HepG2 (cell line): ENCODE data around the gene EXOSC6. TPM values are rescaled to one million over a fixed set of nuclear protein-coding genes. Genes with fewer than 3 reads are reported as not detected.

Experiments
- BORCS8-MEF2B ChIP-seq: sonication (generic); formaldehyde crosslinking; IDR thresholded peaks from 2 replicates; pipeline ENCODE4 v1.8.0; 2022; ENCODE audit warnings: mild to moderate bottlenecking, missing genetic modification reagents
- CC2D1A ChIP-seq: sonication (generic); formaldehyde crosslinking; IDR thresholded peaks from 2 replicates; pipeline ENCODE4 v1.8.1; 2023; ENCODE audit warnings: mild to moderate bottlenecking, missing genetic modification reagents
- DPF2 ChIP-seq: sonication (generic); formaldehyde crosslinking; IDR thresholded peaks from 2 replicates; pipeline ENCODE4 v1.4.0; 2020; ENCODE audit warnings: mild to moderate bottlenecking, low read depth, missing genetic modification reagents, borderline replicate concordance
- EED ChIP-seq: sonication (generic); formaldehyde crosslinking; IDR thresholded peaks from 2 replicates; pipeline ENCODE4 v1.5.0; 2020; ENCODE audit warnings: mild to moderate bottlenecking, missing genetic modification reagents
- FOSL1 ChIP-seq: sonication (generic); formaldehyde crosslinking; IDR thresholded peaks from 2 replicates; pipeline ENCODE4 v1.9.0; 2021; ENCODE audit warnings: missing genetic modification reagents, borderline replicate concordance
- GLI4 ChIP-seq: sonication (generic); formaldehyde crosslinking; IDR thresholded peaks from 2 replicates; pipeline ENCODE4 v1.5.1; 2020; ENCODE audit warnings: missing genetic modification reagents, mild to moderate bottlenecking, moderate library complexity, borderline replicate concordance
- GMEB2 ChIP-seq: IDR thresholded peaks from 2 replicates; pipeline ENCODE4 v1.6.1; 2016; ENCODE audit warnings: missing biosample characterization, missing genetic modification reagents, low read depth
- HIVEP1 ChIP-seq: sonication (generic); formaldehyde crosslinking; IDR thresholded peaks from 2 replicates; pipeline ENCODE4 v1.4.0; 2020; ENCODE audit warnings: mild to moderate bottlenecking, missing genetic modification reagents
- HOXA5 ChIP-seq: sonication (generic); formaldehyde crosslinking; IDR thresholded peaks from 2 replicates; pipeline ENCODE4 v1.4.0; 2020; ENCODE audit warnings: missing genetic modification reagents
- MTA1 ChIP-seq: sonication (generic); formaldehyde crosslinking; IDR thresholded peaks from 2 replicates; pipeline ENCODE4 v1.4.0; 2020; ENCODE audit warnings: missing genetic modification reagents, mild to moderate bottlenecking, borderline replicate concordance
- MYPOP ChIP-seq: sonication (generic); formaldehyde crosslinking; IDR thresholded peaks from 2 replicates; pipeline ENCODE4 v1.8.1; 2023; ENCODE audit warnings: mild to moderate bottlenecking, moderate library complexity, missing genetic modification reagents
- NR2F6 ChIP-seq, 2 experiments: IDR thresholded peaks; 2 replicates each; pipeline ENCODE4 v1.6.1; 2016; ENCODE audit warnings: antibody characterized with exemption in 1 of 2, mild to moderate bottlenecking in 1 of 2
- RBAK ChIP-seq: sonication (generic); formaldehyde crosslinking; IDR thresholded peaks from 2 replicates; pipeline ENCODE4 v1.5.1; 2020; ENCODE audit warnings: mild to moderate bottlenecking, missing genetic modification reagents
- RFX5 ChIP-seq: IDR thresholded peaks from 2 replicates; pipeline ENCODE4 v1.6.1; 2011; ENCODE audit warnings: low read depth, low read length, improper control_type of control experiment
- TEAD2 ChIP-seq: sonication (generic); formaldehyde crosslinking; IDR thresholded peaks from 2 replicates; pipeline ENCODE4 v1.9.0; 2021; ENCODE audit warnings: missing genetic modification reagents
- ZBTB42 ChIP-seq: sonication (generic); formaldehyde crosslinking; IDR thresholded peaks from 2 replicates; pipeline ENCODE4 v1.5.0; 2020; ENCODE audit warnings: mild to moderate bottlenecking, missing genetic modification reagents
- ZFP41 ChIP-seq: sonication (generic); formaldehyde crosslinking; IDR thresholded peaks from 2 replicates; pipeline ENCODE4 v1.4.0; 2020; ENCODE audit warnings: mild to moderate bottlenecking, missing genetic modification reagents, borderline replicate concordance
- ZIK1 ChIP-seq: sonication (generic); formaldehyde crosslinking; IDR thresholded peaks from 2 replicates; pipeline ENCODE4 v1.5.0; 2020; ENCODE audit warnings: mild to moderate bottlenecking, low read depth, missing genetic modification reagents, borderline replicate concordance
- ZNF232 ChIP-seq: sonication (generic); formaldehyde crosslinking; IDR thresholded peaks from 2 replicates; pipeline ENCODE4 v1.4.0; 2020; ENCODE audit warnings: missing genetic modification reagents, borderline replicate concordance
- ZNF343 ChIP-seq: sonication (generic); formaldehyde crosslinking; IDR thresholded peaks from 2 replicates; pipeline ENCODE4 v1.4.0; 2020; ENCODE audit warnings: mild to moderate bottlenecking, missing genetic modification reagents
- ZNF513 ChIP-seq: sonication (generic); formaldehyde crosslinking; conservative IDR thresholded peaks from 2 replicates; pipeline ENCODE4 v1.5.0; 2020; ENCODE audit warnings: missing genetic modification reagents
- ZNF530 ChIP-seq: sonication (generic); formaldehyde crosslinking; IDR thresholded peaks from 2 replicates; pipeline ENCODE4 v1.5.0; 2020; ENCODE audit warnings: low read depth, mild to moderate bottlenecking, missing genetic modification reagents
- ZNF572 ChIP-seq: sonication (generic); formaldehyde crosslinking; IDR thresholded peaks from 2 replicates; pipeline ENCODE4 v1.5.1; 2020; ENCODE audit warnings: mild to moderate bottlenecking, missing genetic modification reagents
- ZNF782 ChIP-seq: sonication (generic); formaldehyde crosslinking; IDR thresholded peaks from 2 replicates; pipeline ENCODE4 v1.4.0; 2020; ENCODE audit warnings: missing genetic modification reagents, mild to moderate bottlenecking, borderline replicate concordance
- ZNF891 ChIP-seq: sonication (generic); formaldehyde crosslinking; IDR thresholded peaks from 2 replicates; pipeline ENCODE4 v1.5.0; 2020; ENCODE audit warnings: mild to moderate bottlenecking, missing genetic modification reagents
- ZSCAN12 ChIP-seq: sonication (generic); formaldehyde crosslinking; IDR thresholded peaks from 2 replicates; pipeline ENCODE4 v1.9.0; 2021; ENCODE audit warnings: mild to moderate bottlenecking, missing genetic modification reagents
- ZSCAN9 ChIP-seq: IDR thresholded peaks from 2 replicates; pipeline ENCODE4 v1.6.1; 2016; ENCODE audit warnings: borderline replicate concordance
- polyA plus RNA-seq, 8 experiments: library from polyadenylated mRNA; depleted of rRNA in 3 of 8; stranded (reverse) in 7 of 8; unstranded in 1 of 8; fragments of >200 nt; fragmentation: Illumina TruSeq in 4 of 8; extraction: Trizol in 4 of 8; gene quantifications; 2 replicates each; pipeline versions ENCODE4 v1.2.1 to v1.2.3, GENCODE V29; 2011 to 2016; ENCODE audit warnings: low read depth in 4 of 8, missing spikeins in 1 of 8, mixed read lengths in 1 of 8; ENCODE audit not compliant: insufficient read depth in 1 of 8
- total RNA-seq, 5 experiments: library from RNA; depleted of rRNA; stranded (reverse); fragments of >200 nt; fragmentation: Illumina TruSeq; extraction: Trizol; gene quantifications; 2 replicates each; pipeline ENCODE4 v1.2.3, GENCODE V29; 2016; ENCODE audit warnings: low read depth in 1 of 5

The EXOSC6 gene
- total and polyA plus RNA-seq, 2 of the 13 experiments (the other 11 are each of a cell fraction or from before 2014, with no cell fraction given) = 13.1 to 39.9 TPM

- TF ChIP-seq GMEB2 (peak; percentile 79), ZBTB42 (CRISPR knock-in tag) (peak; percentile 95), HIVEP1 (CRISPR knock-in tag) (peak; percentile 71), ZNF530 (CRISPR knock-in tag) (no peak), FOSL1 (no peak), ZSCAN9 (peak; percentile 95; the same call in 1 of the 2 replicates), HOXA5 (CRISPR knock-in tag) (peak; percentile 92), EED (CRISPR knock-in tag) (peak; percentile 95; the same call in 1 of the 2 replicates), TEAD2 (CRISPR knock-in tag) (peak; percentile 86; the same call in 1 of the 2 replicates), ZNF343 (peak; percentile 86), BORCS8-MEF2B (CRISPR knock-in tag) (peak; percentile 100), ZNF782 (CRISPR knock-in tag) (peak; percentile 95; the same call in 1 of the 2 replicates), NR2F6 (IDR thresholded peaks at IDR 0.05) (no peak), NR2F6 (CRISPR knock-in tag; IDR thresholded peaks at IDR 0.05) (no peak), RFX5 (peak; percentile 31; the same call in 1 of the 2 replicates), GLI4 (CRISPR knock-in tag) (no peak; the same call in 1 of the 2 replicates), ZNF572 (CRISPR knock-in tag) (peak; percentile 94), ZFP41 (CRISPR knock-in tag) (peak; percentile 84), ZIK1 (CRISPR knock-in tag) (peak; percentile 82; the same call in 1 of the 2 replicates), ZNF891 (CRISPR knock-in tag) (peak; percentile 98), ZNF232 (CRISPR knock-in tag) (peak; percentile 66; the same call in 1 of the 2 replicates), MTA1 (peak; percentile 88), ZNF513 (CRISPR knock-in tag) (no peak), MYPOP (peak; percentile 87), ZSCAN12 (CRISPR knock-in tag) (peak; percentile 90; the same call in 1 of the 2 replicates), CC2D1A (CRISPR knock-in tag) (peak; percentile 99), RBAK (CRISPR knock-in tag) (0 out of 2 replicates have a peak, but pooled peaks have one; percentile 46), DPF2 (no peak)
These were observed at the start of gene EXOSC6 (continued) for GRCh38 chr16:70251629-70252354.
